RWPE1 (cell line): Measurements from ENCODE around the gene BCL2L2.

Experiments used
- CTCF ChIA-PET: fragments of 350-600 bp; sonication (Branson Sonifier 250); formaldehyde crosslinking; extraction: SDS; loops from one replicate; lab custom pipeline; 2021; lab: Yijun Ruan, JAX
- POLR2A ChIA-PET: fragments of 400-600 bp; formaldehyde crosslinking; extraction: SDS; loops from one replicate; lab custom pipeline; 2020; ENCODE audit warnings: antibody characterized with exemption; ENCODE audit not compliant: low non-redundant PET; lab: Yijun Ruan, JAX
- DNase-seq: peaks from one replicate; pipeline ENCODE4 v3.0.0; 2012; ENCODE audit warnings: low spot score
- H3K27ac ChIP-seq: fragments of 450-650 bp; 2 replicates; pipeline ENCODE4 v1.5.1; 2017
- TF ChIP-seq, protein P1 (sequence below): fragments of 450-650 bp; conservative IDR thresholded peaks from 2 replicates; pipeline ENCODE4 v1.5.1; 2017; ENCODE audit warnings: low read depth, mild to moderate bottlenecking

Gene BCL2L2

DNA sequence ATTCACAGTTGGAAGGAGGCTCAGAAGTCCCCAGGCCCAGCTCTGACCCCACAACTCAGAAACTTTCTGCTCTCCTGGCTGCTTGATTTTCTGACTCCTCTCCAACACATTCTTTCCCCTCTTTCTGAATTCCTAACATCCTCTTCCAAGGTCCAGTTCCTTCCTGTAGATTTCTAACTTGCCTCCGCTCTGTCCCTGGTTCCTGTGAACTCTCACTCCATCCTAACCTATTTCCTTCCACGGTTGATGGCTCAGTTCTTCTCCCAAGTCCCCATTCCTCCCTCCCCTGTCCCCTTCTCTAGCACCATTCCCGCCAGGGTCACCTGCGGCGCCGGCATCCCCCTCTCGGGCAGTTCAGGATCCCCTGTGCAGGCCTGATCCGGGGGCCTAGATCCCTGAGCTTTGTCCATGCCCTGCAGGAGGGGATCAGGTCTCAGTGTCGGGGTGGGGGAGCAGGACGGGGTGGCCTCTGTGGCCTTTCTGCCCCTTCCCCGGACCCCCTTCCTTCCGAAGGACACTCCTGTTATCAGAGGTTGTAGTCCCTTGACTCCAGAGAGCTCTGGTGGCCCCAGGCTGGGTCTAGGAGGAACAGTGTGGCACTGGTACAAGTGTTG, 52.0 kb downstream of the BCL2L2 start:
- TF ChIP-seq, protein P1, sequence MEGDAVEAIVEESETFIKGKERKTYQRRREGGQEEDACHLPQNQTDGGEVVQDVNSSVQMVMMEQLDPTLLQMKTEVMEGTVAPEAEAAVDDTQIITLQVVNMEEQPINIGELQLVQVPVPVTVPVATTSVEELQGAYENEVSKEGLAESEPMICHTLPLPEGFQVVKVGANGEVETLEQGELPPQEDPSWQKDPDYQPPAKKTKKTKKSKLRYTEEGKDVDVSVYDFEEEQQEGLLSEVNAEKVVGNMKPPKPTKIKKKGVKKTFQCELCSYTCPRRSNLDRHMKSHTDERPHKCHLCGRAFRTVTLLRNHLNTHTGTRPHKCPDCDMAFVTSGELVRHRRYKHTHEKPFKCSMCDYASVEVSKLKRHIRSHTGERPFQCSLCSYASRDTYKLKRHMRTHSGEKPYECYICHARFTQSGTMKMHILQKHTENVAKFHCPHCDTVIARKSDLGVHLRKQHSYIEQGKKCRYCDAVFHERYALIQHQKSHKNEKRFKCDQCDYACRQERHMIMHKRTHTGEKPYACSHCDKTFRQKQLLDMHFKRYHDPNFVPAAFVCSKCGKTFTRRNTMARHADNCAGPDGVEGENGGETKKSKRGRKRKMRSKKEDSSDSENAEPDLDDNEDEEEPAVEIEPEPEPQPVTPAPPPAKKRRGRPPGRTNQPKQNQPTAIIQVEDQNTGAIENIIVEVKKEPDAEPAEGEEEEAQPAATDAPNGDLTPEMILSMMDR: no peak
- peak overlapping the region; percentile 9; the same call in 1 of the 2 replicates for H3K27ac ChIP-seq
- ChIA-PET CTCF (interaction anchor here (0.6 to 1.5 kb wide), 2 partner anchors 21 to 375 kb away, joined by 3 to 4 read pairs; no protein-coding TSS in a partner anchor), POLR2A (no interaction called here)
- DNase-seq: no peak

DNA sequence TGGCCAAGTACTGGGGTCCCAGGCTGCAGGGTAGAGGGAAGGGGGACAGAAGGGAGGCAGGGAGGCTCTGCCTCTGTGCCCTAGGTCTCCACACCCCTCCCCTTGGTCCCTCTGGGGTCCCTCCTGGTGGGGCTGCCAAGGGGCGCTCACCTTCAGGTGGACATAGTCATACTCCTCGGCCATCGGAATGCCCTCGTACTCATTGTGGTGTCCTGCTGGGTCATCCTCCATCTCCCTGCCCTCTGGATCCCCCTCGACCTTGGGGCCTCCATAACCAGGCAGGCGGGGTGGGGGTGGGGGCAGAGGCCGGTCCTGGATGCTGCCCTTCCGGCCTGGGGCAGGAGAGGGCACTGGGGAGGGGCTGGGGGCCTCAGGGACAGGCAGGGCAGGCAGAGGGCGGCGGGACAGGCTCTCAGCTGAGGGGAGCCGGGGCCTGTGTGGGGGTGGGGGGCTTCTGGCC, 52.6 kb downstream of the BCL2L2 start:
- ChIA-PET POLR2A (no interaction called here), CTCF (no interaction called here)
- no peak for DNase-seq
- 0 out of 2 replicates have a peak overlapping the region, but pooled peaks have one; percentile 9 for H3K27ac ChIP-seq
- TF ChIP-seq, protein P1: no peak

DNA sequence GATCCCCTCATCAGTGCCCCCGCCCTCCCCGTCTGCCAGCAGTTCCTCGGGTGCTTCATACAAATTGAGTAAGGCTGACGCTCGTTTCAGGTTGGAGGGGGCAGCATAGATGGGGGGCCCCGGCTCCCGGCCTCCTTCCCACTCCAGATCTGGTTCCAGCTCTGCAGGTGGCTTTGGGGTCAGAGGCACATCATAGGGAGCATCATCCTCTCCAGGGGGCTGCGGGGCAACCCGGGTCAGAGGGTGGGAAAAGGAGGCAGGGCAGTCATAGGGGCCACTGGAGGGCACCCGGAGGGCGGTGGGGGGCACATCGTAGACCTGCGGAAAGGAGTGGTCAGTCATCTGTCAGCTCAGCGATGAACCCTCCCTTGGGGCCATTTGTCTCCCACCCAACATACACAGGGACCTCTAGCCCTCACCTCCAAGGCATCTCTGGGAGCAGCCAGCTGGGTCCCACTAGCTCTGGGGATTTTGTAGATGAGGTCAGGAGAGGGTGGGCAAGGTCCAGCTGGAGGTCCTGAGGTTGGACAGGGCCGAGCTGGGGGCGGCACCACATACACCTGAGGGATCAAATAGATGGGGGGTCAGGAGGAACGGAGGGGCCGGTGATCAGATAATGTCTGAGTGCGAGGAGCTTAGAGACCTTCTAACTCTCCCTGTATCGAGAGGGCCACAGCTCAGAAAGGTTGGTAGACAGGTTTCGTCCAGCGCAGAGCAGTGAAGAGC, 53.3 kb downstream of the BCL2L2 start:
- no peak overlapping the region for H3K27ac ChIP-seq
- ChIA-PET CTCF (interaction anchor here (0.6 to 1.0 kb wide), 2 partner anchors 25 to 61 kb away, joined by 3 read pairs; no protein-coding TSS in a partner anchor), POLR2A (no interaction called here)
- TF ChIP-seq, protein P1: no peak
- no peak for DNase-seq

DNA sequence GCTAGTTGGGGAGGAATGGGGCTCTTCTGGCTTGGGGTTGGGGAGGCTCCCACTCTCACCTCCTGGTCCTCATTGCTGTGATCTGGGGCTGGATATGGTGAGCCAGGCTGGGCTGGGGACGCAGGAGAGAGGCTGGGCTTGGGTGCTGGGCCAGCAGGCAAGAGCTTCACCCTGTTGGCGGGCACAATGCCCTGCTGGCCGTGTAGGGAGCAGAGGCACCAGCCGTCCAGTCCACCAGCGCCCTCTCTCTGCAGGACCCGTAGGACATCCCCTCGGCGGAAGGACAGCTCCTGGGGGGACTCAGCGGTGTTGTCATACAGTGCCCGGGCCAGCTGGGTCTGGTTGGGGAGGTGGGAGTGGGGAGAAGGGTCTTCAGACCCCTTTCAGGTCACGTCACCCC, 53.9 kb downstream of the BCL2L2 start:
- POLR2A ChIA-PET: no interaction called here
- no peak for DNase-seq

DNA sequence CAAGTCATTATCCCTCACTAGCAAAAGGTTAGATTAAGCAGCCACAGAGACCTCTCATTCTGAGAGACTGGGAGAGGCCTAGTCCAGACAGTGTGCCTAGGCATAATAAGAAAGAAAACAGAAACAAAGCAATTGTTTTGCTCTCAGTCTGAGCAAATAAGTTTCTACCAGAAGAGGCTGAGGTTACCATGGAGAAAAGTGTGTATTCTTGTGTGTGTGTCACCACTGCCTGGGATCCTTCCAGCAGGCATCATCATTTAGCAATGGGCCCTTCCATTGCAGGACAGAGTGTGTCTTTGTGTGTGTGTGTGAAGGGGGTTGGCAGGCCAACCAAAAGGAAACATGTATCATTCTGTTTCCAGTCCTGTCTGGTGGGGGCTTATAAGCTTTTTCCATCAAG, 54.7 kb downstream of the BCL2L2 start:
- POLR2A ChIA-PET: no interaction called here
- TF ChIP-seq, protein P1: no peak
- no peak for DNase-seq
- no peak overlapping the region for H3K27ac ChIP-seq
- CTCF ChIA-PET: no interaction called here

More for the DNA sequence above, 53.9 kb downstream of the BCL2L2 start:
- TF ChIP-seq, protein P1: no peak
- CTCF ChIA-PET: interaction anchor here (0.6 to 1.0 kb wide), 2 partner anchors 24 to 62 kb away, joined by 3 read pairs; no protein-coding TSS in a partner anchor
- no peak overlapping the region for H3K27ac ChIP-seq
